Activated CD4-positive, CD25-positive, alpha-beta regulatory T cell (primary cell): Measurements from ENCODE around the gene RNF19B.
A peak's percentile ranks its signal among the peaks of the same experiment; 100 is the strongest.

Experiments
- DNase-seq, 4 experiments: peaks; one replicate each; lab custom pipeline; 2025; lab: John Stamatoyannopoulos, UW

The RNF19B gene

GRCh38 chr1:32966900-32967299 lies 2.3 kb upstream of the RNF19B start:
- no peak for DNase-seq

DNA sequence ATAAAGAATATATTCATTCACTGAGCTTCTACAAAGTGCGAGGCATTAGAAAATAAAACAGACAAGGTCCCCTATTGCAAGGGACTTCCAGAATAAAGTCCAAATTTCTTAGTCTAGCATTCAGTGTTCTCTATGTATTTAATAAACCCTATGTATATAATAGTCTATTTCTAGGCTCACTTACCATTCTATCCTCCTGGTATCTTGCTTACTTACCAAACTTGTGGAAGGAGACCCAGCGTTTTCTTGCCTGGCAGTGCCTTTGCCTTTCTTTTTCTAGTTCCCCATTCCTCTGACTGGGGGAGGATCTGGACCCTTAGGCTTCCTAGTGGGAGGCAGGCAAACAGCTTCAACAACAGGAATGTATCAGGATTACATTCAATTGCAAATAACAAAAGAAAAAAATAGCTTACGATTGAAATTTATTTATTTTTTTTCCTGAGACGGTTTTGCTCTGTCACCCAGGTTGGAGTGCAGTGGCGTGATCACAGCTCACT lies 690 bp upstream of the RNF19B start:
- no peak for DNase-seq

- peak; percentile 15 to 55 (median 34) for DNase-seq
These were observed 706 bp downstream of the RNF19B start for GRCh38 chr1:32963746-32964460.

- no peak for DNase-seq
These were observed 2.2 kb downstream of the RNF19B start for GRCh38 chr1:32962248-32962896.

- DNase-seq: no peak
These were observed 3.7 kb downstream of the RNF19B start for GRCh38 chr1:32960819-32961355.

GRCh38 chr1:32960342-32960741 lies 4.3 kb downstream of the RNF19B start:
- DNase-seq: no peak

- no peak for DNase-seq
These were observed 5.8 kb downstream of the RNF19B start for GRCh38 chr1:32958827-32959226.

DNA sequence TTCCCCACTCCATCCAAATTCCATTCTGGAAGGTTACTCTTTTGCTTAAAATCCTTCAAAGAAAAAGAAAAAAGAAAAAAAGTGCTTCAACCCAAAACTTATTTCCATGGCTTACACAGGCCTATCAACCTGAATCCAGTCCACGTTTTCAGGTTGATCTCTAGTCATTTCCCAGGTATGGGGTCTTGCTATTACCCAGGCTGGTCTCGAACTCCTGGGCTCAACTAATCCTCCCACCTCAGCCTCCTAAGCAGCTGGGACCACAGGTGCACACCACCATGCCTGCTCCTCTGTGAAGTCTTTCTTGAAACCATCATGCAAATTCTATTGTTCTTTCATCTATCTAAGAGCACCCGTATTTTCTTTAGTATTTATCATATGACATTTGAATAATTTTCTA lies 7.6 kb downstream of the RNF19B start:
- DNase-seq: no peak

GRCh38 chr1:32954168-32954567 lies 10.4 kb downstream of the RNF19B start:
- no peak for DNase-seq

- DNase-seq: no peak
These were observed 11.1 kb downstream of the RNF19B start for GRCh38 chr1:32953495-32953894.

GRCh38 chr1:32949519-32949918 lies 15.1 kb downstream of the RNF19B start:
- no peak for DNase-seq

- DNase-seq: no peak
These were observed 15.7 kb downstream of the RNF19B start for GRCh38 chr1:32948905-32949304.

DNA sequence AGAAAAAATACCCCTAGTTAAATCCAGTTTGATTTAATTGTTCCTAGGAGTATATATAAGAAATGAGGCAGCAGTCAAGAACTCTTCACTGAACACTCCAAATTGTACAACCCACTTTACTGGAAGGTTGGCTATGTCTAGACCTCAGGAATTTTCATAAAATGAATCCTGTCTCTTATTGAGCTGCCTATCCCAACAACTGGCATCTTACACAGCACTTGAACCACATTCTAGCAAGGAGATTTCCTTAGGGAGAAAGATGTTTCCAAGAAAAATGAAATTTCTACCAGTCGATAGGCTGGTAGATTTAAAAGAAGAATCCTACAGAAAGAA lies 16.3 kb downstream of the RNF19B start:
- DNase-seq: no peak

DNA sequence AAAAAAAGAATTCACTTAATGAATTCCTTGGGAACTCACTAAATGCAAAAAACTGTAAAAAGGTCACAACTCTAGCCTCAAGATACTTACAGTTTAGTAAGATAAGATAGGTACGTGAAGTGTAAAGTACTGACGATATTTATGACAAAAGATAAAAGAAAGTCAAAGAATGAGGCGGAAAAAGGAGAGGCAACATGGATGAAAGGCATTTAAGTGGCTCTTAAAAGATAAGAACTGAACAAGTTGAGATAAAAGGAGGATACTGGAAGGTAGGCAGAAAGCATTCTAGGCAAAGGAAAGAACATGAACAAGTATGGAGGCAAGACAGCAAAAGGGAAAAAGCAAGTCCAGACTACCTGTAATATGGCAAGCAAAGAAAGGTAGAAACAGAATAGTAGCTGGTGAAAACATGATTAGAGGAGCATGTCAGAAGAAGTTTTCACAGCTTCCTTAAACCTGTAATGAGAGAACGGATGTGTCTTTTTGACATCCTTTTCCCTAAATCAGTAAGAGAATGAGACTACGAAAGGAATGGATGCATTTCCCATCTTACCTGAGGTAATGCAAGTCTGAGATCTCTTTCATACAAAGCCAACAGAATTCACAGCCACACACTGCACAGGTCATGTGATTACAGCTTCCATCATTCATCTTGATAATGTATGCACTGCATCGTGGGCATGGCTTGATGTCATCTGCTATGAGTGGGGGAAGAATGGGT lies 16.8 kb downstream of the RNF19B start:
- DNase-seq: no peak

DNA sequence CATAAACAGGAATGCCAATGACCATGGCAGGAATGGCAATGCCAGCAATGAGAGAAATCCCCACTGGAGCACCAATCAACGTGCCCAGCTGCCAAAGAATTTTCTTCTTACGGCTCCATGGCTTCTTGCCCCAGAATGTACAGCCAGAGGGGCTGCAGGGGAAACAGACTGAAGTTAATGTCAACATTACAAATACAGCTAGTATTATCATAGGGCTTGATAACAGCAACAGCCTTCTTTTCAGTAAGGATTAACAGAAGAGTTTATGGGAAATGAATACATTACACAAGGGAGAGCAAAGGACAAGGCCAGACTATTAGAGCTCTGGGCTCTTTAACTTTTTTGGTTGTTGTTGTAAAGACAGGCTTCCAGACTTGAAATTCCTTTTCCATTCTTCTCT lies 18.2 kb downstream of the RNF19B start:
- no peak for DNase-seq

GRCh38 chr1:32944180-32944579 lies 20.4 kb downstream of the RNF19B start:
- no peak for DNase-seq

DNA sequence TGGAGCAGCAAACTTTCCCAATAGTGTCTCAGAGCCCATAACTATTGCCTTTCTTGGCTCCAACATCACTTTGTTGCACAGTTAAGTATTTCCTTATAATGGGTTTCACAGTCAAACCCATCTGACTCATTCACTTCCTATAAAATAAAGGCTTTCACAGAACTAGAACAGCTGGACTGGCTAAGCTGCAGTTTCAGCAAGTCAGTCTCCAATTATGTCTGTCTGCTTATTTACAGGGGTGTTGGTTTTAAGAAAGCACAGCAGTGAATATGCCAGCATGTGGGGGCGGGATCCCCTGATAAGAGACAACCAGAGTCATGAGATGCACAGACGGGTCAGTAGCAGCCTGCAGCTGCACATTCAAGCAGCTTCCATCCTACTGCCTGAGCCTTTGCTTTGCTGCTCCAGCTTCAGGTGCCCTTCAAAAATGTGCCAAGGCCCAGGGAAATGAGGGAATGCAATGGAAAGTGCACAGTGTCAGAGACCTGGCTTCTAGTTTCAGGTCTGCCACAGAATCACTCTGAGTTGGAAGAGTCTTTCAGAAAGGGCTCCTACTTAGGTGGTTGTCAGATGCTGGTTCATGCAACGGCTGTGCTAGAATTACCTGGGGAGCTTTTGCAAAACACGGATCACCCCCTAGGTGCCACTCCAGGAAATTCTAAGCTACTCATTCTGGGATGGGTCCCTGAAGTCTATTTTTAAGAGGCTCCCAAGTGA lies 24.8 kb downstream of the RNF19B start:
- DNase-seq: no peak

- DNase-seq: no peak
These were observed 27.5 kb downstream of the RNF19B start for GRCh38 chr1:32937061-32937460.

GRCh38 chr1:32934535-32934934 lies 30.1 kb downstream of the RNF19B start:
- DNase-seq: no peak

- no peak for DNase-seq
These were observed 30.8 kb downstream of the RNF19B start for GRCh38 chr1:32933742-32934322.

- no peak for DNase-seq
These were observed 32.8 kb downstream of the RNF19B start for GRCh38 chr1:32931760-32932159.

GRCh38 chr1:32929366-32929765 lies 35.2 kb downstream of the RNF19B start:
- no peak for DNase-seq
